MCF 10A (cell line): ENCODE results near the gene LRRK2. TPM values are rescaled to one million over a fixed set of nuclear protein-coding genes. Genes with fewer than 3 reads are reported as not detected.

Experiments
- BruUV-seq: library from RNA; stranded (reverse); fragments of 400-500 nt; replicated peaks from 2 replicates; lab custom pipeline; 2021; lab: Mats Ljungman, UMichigan
- CTCF ChIA-PET: fragments of 300-600 bp; sonication (Branson Sonifier 250); formaldehyde crosslinking; extraction: SDS; loops from one replicate; lab custom pipeline; 2021; ENCODE audit warnings: antibody characterized with exemption, inconsistent platforms; lab: Yijun Ruan, JAX
- POLR2A ChIA-PET: fragments of 300-600, 350-650 bp; sonication (Branson Sonifier 250); formaldehyde crosslinking; extraction: SDS; loops from one replicate; lab custom pipeline; 2020; ENCODE audit warnings: antibody characterized with exemption, inconsistent platforms; lab: Yijun Ruan, JAX
- DNase-seq: peaks from one replicate; pipeline ENCODE4 v3.0.0-alpha.2; 2018; ENCODE audit not compliant: unreplicated experiment
- H3K27ac Mint-ChIP-seq: one replicate; pipeline ENCODE4 v1.8.0; 2022; ENCODE audit warnings: mild to moderate bottlenecking, low read depth, mixed read lengths; ENCODE audit not compliant: unreplicated experiment
- H3K27me3 Mint-ChIP-seq: one replicate; pipeline ENCODE4 v1.8.0; 2022; ENCODE audit warnings: mixed read lengths; ENCODE audit not compliant: insufficient read depth, unreplicated experiment
- H3K36me3 Mint-ChIP-seq: one replicate; pipeline ENCODE4 v1.8.0; 2022; ENCODE audit warnings: mild to moderate bottlenecking, moderate library complexity, mixed read lengths; ENCODE audit not compliant: insufficient read depth, unreplicated experiment
- H3K4me1 Mint-ChIP-seq: one replicate; pipeline ENCODE4 v1.8.0; 2022; ENCODE audit warnings: mixed read lengths; ENCODE audit not compliant: insufficient read depth, unreplicated experiment
- H3K4me3 Mint-ChIP-seq: one replicate; pipeline ENCODE4 v1.8.0; 2022; ENCODE audit warnings: mild to moderate bottlenecking, moderate library complexity, mixed read lengths; ENCODE audit not compliant: unreplicated experiment
- H3K9me3 Mint-ChIP-seq: one replicate; pipeline ENCODE4 v1.8.0; 2022; ENCODE audit warnings: mixed read lengths; ENCODE audit not compliant: unreplicated experiment
- intact Hi-C: fragments of 100-400 bp; cut with micrococcal nuclease; formaldehyde crosslinking; loops from 2 replicates; pipeline ENCODE4 v1.14.1; 2022
- total RNA-seq: library from RNA; stranded (reverse); gene quantifications from 2 replicates; pipeline ENCODE4 v1.2.3, GENCODE V29; 2022
- TF ChIP-seq, protein P1 (sequence below): fragments of 200-600 bp; IDR thresholded peaks from one replicate; pipeline ENCODE4 v1.8.0; 2022; ENCODE audit warnings: antibody characterized with exemption, mild to moderate bottlenecking; ENCODE audit not compliant: unreplicated experiment

The LRRK2 gene
- total RNA-seq, 1 experiment from 2014 or later = 4.2 TPM

DNA sequence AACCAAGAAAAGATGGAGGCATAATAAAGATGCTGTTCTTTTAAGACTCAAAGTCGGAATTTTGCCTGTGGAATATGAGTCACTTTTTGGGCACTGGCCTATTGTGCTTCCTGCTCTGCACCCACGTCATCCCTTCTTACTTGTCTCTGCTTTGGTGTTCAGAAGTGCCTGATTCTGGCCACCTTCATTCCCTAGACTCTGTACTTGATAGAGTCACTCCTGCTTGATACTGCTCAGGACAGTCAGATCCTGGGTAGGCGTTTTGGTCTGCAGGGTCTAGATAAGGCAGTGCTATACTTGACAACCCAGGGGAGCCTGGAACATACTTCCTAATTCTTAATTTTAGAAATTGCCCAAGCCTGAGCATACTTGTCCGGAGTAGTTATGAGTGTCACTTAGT lies 1.9 kb downstream of the LRRK2 start:
- intact Hi-C loops = no loop called here

DNA sequence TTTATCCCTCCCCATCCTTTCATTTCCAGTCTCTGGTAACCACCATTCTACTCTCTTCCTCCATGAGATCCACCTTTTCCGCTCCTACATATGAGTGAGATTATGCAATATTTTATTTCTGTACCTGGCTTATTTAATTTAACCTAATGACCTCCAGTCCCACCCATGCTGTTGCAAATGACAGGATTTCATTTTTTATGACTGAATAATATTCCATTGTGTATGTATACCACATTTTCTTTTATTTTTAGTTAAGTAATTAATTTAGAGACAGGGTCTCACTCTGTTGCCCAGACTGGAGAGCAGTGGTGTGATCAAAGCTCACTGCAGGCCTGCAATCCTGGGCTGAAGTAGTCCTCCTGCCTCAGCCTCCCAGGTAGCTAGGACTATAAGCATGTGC lies 2.6 kb downstream of the LRRK2 start:
- CTCF ChIA-PET = interaction anchor here (0.6 to 0.7 kb wide), 2 partner anchors 18 to 47 kb away, joined by 3 read pairs; no protein-coding TSS in a partner anchor
- no peak for DNase-seq
- TF ChIP-seq, protein P1, sequence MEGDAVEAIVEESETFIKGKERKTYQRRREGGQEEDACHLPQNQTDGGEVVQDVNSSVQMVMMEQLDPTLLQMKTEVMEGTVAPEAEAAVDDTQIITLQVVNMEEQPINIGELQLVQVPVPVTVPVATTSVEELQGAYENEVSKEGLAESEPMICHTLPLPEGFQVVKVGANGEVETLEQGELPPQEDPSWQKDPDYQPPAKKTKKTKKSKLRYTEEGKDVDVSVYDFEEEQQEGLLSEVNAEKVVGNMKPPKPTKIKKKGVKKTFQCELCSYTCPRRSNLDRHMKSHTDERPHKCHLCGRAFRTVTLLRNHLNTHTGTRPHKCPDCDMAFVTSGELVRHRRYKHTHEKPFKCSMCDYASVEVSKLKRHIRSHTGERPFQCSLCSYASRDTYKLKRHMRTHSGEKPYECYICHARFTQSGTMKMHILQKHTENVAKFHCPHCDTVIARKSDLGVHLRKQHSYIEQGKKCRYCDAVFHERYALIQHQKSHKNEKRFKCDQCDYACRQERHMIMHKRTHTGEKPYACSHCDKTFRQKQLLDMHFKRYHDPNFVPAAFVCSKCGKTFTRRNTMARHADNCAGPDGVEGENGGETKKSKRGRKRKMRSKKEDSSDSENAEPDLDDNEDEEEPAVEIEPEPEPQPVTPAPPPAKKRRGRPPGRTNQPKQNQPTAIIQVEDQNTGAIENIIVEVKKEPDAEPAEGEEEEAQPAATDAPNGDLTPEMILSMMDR = no peak
- peaks cover 48% of the 10 kb centered on the region for H3K4me1 Mint-ChIP-seq
- H3K36me3 Mint-ChIP-seq = no peaks in the 10 kb centered on the region
- peak overlapping the region; percentile 31 for H3K4me3 Mint-ChIP-seq
- peak overlapping the region; percentile 36 for H3K27ac Mint-ChIP-seq
- POLR2A ChIA-PET = interaction anchor here (0.8 to 4.6 kb wide), 2 partner anchors 11 to 69 kb away, joined by 3 to 21 read pairs; no protein-coding TSS in a partner anchor
- no peaks in the 10 kb centered on the region for H3K27me3 Mint-ChIP-seq
- intact Hi-C loops = no loop called here
- H3K9me3 Mint-ChIP-seq = no peaks in the 10 kb centered on the region
- BruUV-seq = no TSS peak

More for the DNA sequence above, 1.9 kb downstream of the LRRK2 start:
- Mint-ChIP-seq H3K9me3 (no peaks in the 10 kb centered on the region), H3K27me3 (no peaks in the 10 kb centered on the region), H3K4me3 (peak overlapping the region; percentile 60), H3K4me1 (peaks cover 48% of the 10 kb centered on the region), H3K27ac (peak overlapping the region; percentile 36), H3K36me3 (no peaks in the 10 kb centered on the region)
- TF ChIP-seq, protein P1 = no peak
- ChIA-PET POLR2A (interaction anchor here (0.7 to 4.6 kb wide), 5 partner anchors 10 to 120 kb away, joined by 3 to 21 read pairs (median 3); no protein-coding TSS in a partner anchor), CTCF (interaction anchor here (0.7 kb wide), 1 partner anchor 17 kb away, joined by 4 read pairs; no protein-coding TSS in a partner anchor)
- BruUV-seq = no TSS peak
- DNase-seq = peak; percentile 87

DNA sequence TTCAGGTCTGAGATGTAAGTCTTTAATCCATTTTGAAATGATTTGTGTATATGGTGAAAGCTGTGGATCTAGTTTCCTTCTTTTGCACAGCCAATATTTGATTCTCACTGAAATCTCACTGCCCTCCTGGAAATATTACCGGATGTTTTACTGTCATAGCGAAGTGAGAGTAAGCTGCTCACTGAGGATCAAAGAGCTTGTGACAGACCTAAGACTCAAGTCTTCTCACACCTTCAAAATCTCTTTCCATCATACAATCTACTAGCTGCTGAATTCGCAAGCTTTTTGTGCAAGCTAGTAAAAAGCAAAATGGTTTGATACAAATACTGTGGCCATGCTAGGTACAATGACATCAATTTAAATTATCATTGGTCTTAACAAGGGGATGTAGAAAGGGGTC lies 3.9 kb downstream of the LRRK2 start:
- H3K27ac Mint-ChIP-seq = no peak overlapping the region
- H3K9me3 Mint-ChIP-seq = no peaks in the 10 kb centered on the region
- intact Hi-C loops = no loop called here
- H3K4me3 Mint-ChIP-seq = no peak overlapping the region
- H3K36me3 Mint-ChIP-seq = peaks cover 5% of the 10 kb centered on the region
- POLR2A ChIA-PET = interaction anchor here (1.2 to 4.6 kb wide), 6 partner anchors 9 to 70 kb away, joined by 3 to 21 read pairs (median 6); no protein-coding TSS in a partner anchor
- TF ChIP-seq, protein P1 = no peak
- H3K4me1 Mint-ChIP-seq = peaks cover 38% of the 10 kb centered on the region
- no peak for DNase-seq
- no TSS peak for BruUV-seq
- CTCF ChIA-PET = interaction anchor here (0.8 to 1.4 kb wide), 3 partner anchors 27 to 76 kb away, joined by 3 to 5 read pairs (median 4); no protein-coding TSS in a partner anchor
- no peaks in the 10 kb centered on the region for H3K27me3 Mint-ChIP-seq

DNA sequence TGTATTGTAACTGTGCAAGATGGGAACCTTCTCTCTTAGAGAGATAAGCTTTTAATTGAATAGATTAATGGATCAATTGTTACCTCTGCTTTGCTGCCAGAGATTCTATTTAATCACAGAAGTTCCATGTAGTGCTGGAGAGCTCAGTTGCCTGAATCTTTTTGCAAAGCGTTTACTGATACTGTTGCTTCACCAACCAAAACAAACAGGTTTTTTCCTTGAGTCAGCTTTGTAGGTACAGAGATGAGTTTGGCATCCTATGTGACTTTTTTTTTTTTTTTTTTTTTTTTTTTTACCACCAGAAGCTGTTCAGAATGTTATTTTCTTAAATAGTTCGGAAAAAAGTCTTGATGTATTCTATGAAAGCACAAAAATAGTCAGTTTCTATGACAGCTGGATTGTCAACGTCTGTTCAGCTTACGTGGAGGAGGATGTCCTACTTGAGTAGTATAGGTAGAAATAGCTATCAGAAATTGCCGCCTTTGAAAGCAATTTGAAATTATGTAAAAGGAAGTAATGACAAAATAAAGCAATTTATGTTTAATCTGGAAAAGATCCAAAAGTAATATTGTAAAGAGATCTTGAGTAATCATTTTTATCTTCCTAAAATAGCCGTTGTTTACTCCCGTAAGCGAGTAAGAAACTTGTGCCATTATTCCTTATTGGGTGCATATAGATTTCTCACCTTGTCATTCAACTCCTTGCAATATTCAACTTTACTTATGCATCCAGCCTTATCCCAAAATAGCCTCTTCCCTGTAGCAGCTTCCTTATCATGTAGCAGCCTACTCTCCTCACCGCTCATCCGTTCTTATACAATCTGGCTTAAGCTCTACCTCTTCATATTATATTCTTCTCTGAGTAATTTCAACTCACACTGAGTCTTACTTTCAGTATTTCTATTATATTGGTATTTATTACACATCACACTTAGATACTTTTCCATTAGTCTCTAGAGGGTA lies 5.2 kb downstream of the LRRK2 start:
- H3K9me3 Mint-ChIP-seq = no peaks in the 10 kb centered on the region

More for the DNA sequence above, 5.2 kb downstream of the LRRK2 start:
- Mint-ChIP-seq H3K27ac (no peak overlapping the region), H3K4me1 (peaks cover 32% of the 10 kb centered on the region), H3K36me3 (peaks cover 10% of the 10 kb centered on the region), H3K4me3 (no peak overlapping the region), H3K27me3 (no peaks in the 10 kb centered on the region)
- DNase-seq = no peak
- TF ChIP-seq, protein P1 = no peak
- ChIA-PET CTCF (interaction anchor here (0.7 to 1.4 kb wide), 4 partner anchors 20 to 77 kb away, joined by 3 to 5 read pairs (median 4); no protein-coding TSS in a partner anchor), POLR2A (interaction anchor here (0.5 to 4.6 kb wide), 7 partner anchors 10 to 622 kb away, joined by 3 to 21 read pairs (median 4); no protein-coding TSS in a partner anchor)
- no TSS peak for BruUV-seq
- intact Hi-C loops = no loop called here
